WTC11 (cell line): ENCODE data around the gene MYO9A. TPM values are rescaled to one million over a fixed set of nuclear protein-coding genes. Genes with fewer than 3 reads are reported as not detected.

ENCODE experiments used
- ATAC-seq: fragments of 200-7000 bp; cut with Tn5 transposase; 2 replicates; pipeline ENCODE4 v1.10.0; 2021; ENCODE audit warnings: mild to moderate bottlenecking, moderate library complexity
- CTCF ChIA-PET: fragments of 300-600 bp; sonication (Branson Sonifier 250); formaldehyde crosslinking; loops from one replicate; lab custom pipeline; 2021; ENCODE audit warnings: antibody characterized with exemption; lab: Charles Lee
- POLR2A ChIA-PET: fragments of 350-600 bp; sonication (Branson Sonifier 250); formaldehyde crosslinking; loops from one replicate; lab custom pipeline; 2021; ENCODE audit warnings: antibody characterized with exemption; lab: Charles Lee
- DNase-seq: peaks from one replicate; pipeline ENCODE4 v3.0.0; 2021; ENCODE audit warnings: low spot score
- H3K27ac Mint-ChIP-seq: 2 replicates; pipeline ENCODE4 v1.8.0; 2021; ENCODE audit warnings: mixed read lengths
- H3K27me3 Mint-ChIP-seq: 2 replicates; pipeline ENCODE4 v1.8.0; 2021; ENCODE audit warnings: low read depth, mild to moderate bottlenecking, moderate library complexity, mixed read lengths
- H3K36me3 Mint-ChIP-seq: 2 replicates; pipeline ENCODE4 v1.8.0; 2021; ENCODE audit warnings: mixed read lengths
- H3K4me1 Mint-ChIP-seq: 2 replicates; pipeline ENCODE4 v1.8.0; 2022; ENCODE audit warnings: mixed read lengths
- H3K4me3 Mint-ChIP-seq: 2 replicates; pipeline ENCODE4 v1.8.0; 2021; ENCODE audit warnings: mild to moderate bottlenecking, moderate library complexity, mixed read lengths
- H3K9me3 Mint-ChIP-seq: 2 replicates; pipeline ENCODE4 v1.8.0; 2021; ENCODE audit warnings: mixed read lengths
- CREM ChIP-seq: sonication (generic); formaldehyde crosslinking; IDR thresholded peaks from 2 replicates; pipeline ENCODE4 v1.8.1; 2022; ENCODE audit warnings: mild to moderate bottlenecking, missing genetic modification reagents, moderate library complexity
- ELF4 ChIP-seq: sonication (generic); formaldehyde crosslinking; IDR thresholded peaks from 2 replicates; pipeline ENCODE4 v1.8.1; 2022; ENCODE audit warnings: low read depth, mild to moderate bottlenecking, moderate library complexity, missing genetic modification reagents
- FOXJ3 ChIP-seq: sonication (generic); formaldehyde crosslinking; IDR thresholded peaks from 2 replicates; pipeline ENCODE4 v1.9.0; 2021; ENCODE audit warnings: missing genetic modification reagents, mild to moderate bottlenecking, borderline replicate concordance
- JAZF1 ChIP-seq: fragments of 250-450 bp; sonication (Bioruptor Pico); IDR thresholded peaks from 2 replicates; pipeline ENCODE4 v1.9.0; 2021; ENCODE audit warnings: moderate library complexity, mild to moderate bottlenecking, inconsistent platforms
- KAT7 ChIP-seq: sonication (generic); formaldehyde crosslinking; IDR thresholded peaks from 2 replicates; pipeline ENCODE4 v1.8.1; 2023; ENCODE audit warnings: missing genetic modification reagents, mild to moderate bottlenecking, borderline replicate concordance
- OVOL2 ChIP-seq: fragments of 250-450 bp; sonication (Bioruptor Pico); IDR thresholded peaks from 2 replicates; pipeline ENCODE4 v1.9.0; 2021; ENCODE audit warnings: mild to moderate bottlenecking, borderline replicate concordance
- SMAD4 ChIP-seq: sonication (generic); formaldehyde crosslinking; IDR thresholded peaks from 2 replicates; pipeline ENCODE4 v1.8.0; 2022; ENCODE audit warnings: mild to moderate bottlenecking, missing genetic modification reagents
- TEAD1 ChIP-seq: sonication (generic); formaldehyde crosslinking; IDR thresholded peaks from 2 replicates; pipeline ENCODE4 v1.8.0; 2022; ENCODE audit warnings: mild to moderate bottlenecking, missing genetic modification reagents
- TEAD4 ChIP-seq: sonication (generic); formaldehyde crosslinking; IDR thresholded peaks from 2 replicates; pipeline ENCODE4 v1.8.0; 2022; ENCODE audit warnings: mild to moderate bottlenecking, missing genetic modification reagents
- ZNF121 ChIP-seq: sonication (generic); formaldehyde crosslinking; IDR thresholded peaks from 2 replicates; pipeline ENCODE4 v1.8.0; 2023; ENCODE audit warnings: missing genetic modification reagents
- ZNF232 ChIP-seq: sonication (generic); formaldehyde crosslinking; IDR thresholded peaks from 2 replicates; pipeline ENCODE4 v1.8.0; 2022; ENCODE audit warnings: mild to moderate bottlenecking, missing genetic modification reagents
- ZNF317 ChIP-seq: sonication (generic); formaldehyde crosslinking; IDR thresholded peaks from 2 replicates; pipeline ENCODE4 v1.8.1; 2023; ENCODE audit warnings: low read depth, mild to moderate bottlenecking, moderate library complexity, missing genetic modification reagents, borderline replicate concordance
- ZNF532 ChIP-seq: fragments of 250-450 bp; sonication (Bioruptor Pico); IDR thresholded peaks from 2 replicates; pipeline ENCODE4 v1.9.0; 2021; ENCODE audit warnings: mild to moderate bottlenecking, borderline replicate concordance
- total RNA-seq: library from RNA; stranded (reverse); gene quantifications from 3 replicates; pipeline ENCODE4 v1.2.3, GENCODE V29; 2021
- TF ChIP-seq, protein P1 (sequence below): sonication (generic); formaldehyde crosslinking; IDR thresholded peaks from 2 replicates; pipeline ENCODE4 v1.8.0; 2023; ENCODE audit warnings: missing genetic modification reagents, mild to moderate bottlenecking, borderline replicate concordance
- TF ChIP-seq, protein P2 (sequence below): sonication (generic); formaldehyde crosslinking; IDR thresholded peaks from 2 replicates; pipeline ENCODE4 v1.8.1; 2023; ENCODE audit warnings: mild to moderate bottlenecking, moderate library complexity, missing genetic modification reagents
- TF ChIP-seq, protein P3 (sequence below): sonication (generic); formaldehyde crosslinking; IDR thresholded peaks from 2 replicates; pipeline ENCODE4 v1.8.1; 2022; ENCODE audit warnings: mild to moderate bottlenecking, missing genetic modification reagents, moderate library complexity, borderline replicate concordance
- TF ChIP-seq, protein P4 (sequence below): sonication (generic); formaldehyde crosslinking; IDR thresholded peaks from 2 replicates; pipeline ENCODE4 v1.8.1; 2023; ENCODE audit warnings: mild to moderate bottlenecking, missing genetic modification reagents

Gene MYO9A
- total RNA-seq, 1 experiment from 2014 or later = 23.5 TPM

DNA sequence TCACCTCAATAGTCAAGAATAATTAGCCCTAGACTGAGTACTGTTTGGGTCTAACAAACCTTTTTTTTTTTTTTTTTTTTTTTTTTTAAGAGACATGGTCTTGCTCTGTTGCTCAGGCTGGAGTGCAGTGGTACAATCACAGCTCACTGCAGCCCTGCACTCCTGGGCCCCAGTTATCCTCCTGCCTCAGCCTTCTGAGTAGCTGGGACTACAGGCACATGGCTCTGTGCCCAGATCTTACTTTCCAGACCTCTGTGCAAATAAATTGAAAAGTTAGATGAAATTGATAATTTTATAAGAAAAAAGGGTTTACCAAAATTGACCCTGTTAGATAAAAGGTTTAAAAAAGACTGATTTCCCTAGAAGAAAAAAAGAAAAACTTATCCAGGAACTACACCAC lies 228.6 kb downstream of the MYO9A start:
- POLR2A ChIA-PET = no interaction called here
- Mint-ChIP-seq H3K4me1 (peaks cover 9% of the 10 kb centered on the region), H3K4me3 (no peak overlapping the region), H3K9me3 (no peaks in the 10 kb centered on the region), H3K36me3 (no peaks in the 10 kb centered on the region; the same call in 1 of the 2 replicates), H3K27ac (no peak overlapping the region), H3K27me3 (no peaks in the 10 kb centered on the region)
- ATAC-seq = no peak
- DNase-seq = no peak
- TF ChIP-seq, protein P1, sequence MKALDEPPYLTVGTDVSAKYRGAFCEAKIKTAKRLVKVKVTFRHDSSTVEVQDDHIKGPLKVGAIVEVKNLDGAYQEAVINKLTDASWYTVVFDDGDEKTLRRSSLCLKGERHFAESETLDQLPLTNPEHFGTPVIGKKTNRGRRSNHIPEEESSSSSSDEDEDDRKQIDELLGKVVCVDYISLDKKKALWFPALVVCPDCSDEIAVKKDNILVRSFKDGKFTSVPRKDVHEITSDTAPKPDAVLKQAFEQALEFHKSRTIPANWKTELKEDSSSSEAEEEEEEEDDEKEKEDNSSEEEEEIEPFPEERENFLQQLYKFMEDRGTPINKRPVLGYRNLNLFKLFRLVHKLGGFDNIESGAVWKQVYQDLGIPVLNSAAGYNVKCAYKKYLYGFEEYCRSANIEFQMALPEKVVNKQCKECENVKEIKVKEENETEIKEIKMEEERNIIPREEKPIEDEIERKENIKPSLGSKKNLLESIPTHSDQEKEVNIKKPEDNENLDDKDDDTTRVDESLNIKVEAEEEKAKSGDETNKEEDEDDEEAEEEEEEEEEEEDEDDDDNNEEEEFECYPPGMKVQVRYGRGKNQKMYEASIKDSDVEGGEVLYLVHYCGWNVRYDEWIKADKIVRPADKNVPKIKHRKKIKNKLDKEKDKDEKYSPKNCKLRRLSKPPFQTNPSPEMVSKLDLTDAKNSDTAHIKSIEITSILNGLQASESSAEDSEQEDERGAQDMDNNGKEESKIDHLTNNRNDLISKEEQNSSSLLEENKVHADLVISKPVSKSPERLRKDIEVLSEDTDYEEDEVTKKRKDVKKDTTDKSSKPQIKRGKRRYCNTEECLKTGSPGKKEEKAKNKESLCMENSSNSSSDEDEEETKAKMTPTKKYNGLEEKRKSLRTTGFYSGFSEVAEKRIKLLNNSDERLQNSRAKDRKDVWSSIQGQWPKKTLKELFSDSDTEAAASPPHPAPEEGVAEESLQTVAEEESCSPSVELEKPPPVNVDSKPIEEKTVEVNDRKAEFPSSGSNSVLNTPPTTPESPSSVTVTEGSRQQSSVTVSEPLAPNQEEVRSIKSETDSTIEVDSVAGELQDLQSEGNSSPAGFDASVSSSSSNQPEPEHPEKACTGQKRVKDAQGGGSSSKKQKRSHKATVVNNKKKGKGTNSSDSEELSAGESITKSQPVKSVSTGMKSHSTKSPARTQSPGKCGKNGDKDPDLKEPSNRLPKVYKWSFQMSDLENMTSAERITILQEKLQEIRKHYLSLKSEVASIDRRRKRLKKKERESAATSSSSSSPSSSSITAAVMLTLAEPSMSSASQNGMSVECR = no peak
- TF ChIP-seq, protein P2, sequence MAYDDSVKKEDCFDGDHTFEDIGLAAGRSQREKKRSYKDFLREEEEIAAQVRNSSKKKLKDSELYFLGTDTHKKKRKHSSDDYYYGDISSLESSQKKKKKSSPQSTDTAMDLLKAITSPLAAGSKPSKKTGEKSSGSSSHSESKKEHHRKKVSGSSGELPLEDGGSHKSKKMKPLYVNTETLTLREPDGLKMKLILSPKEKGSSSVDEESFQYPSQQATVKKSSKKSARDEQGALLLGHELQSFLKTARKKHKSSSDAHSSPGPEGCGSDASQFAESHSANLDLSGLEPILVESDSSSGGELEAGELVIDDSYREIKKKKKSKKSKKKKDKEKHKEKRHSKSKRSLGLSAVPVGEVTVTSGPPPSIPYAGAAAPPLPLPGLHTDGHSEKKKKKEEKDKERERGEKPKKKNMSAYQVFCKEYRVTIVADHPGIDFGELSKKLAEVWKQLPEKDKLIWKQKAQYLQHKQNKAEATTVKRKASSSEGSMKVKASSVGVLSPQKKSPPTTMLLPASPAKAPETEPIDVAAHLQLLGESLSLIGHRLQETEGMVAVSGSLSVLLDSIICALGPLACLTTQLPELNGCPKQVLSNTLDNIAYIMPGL (CRISPR knock-in tag) = no peak
- TF ChIP-seq JAZF1 (no peak), TEAD4 (CRISPR knock-in tag) (no peak), ELF4 (no peak), ZNF532 (CRISPR knock-in tag) (no peak), CREM (CRISPR knock-in tag) (no peak), ZNF232 (no peak)
- TF ChIP-seq, all 79 proteins: peak for 0
- CTCF ChIA-PET = no interaction called here

- Mint-ChIP-seq H3K4me1 (peaks cover 14% of the 10 kb centered on the region), H3K27me3 (no peaks in the 10 kb centered on the region), H3K36me3 (no peaks in the 10 kb centered on the region; the same call in 1 of the 2 replicates)
Observed at GRCh38 chr15:71888797-71889196, 229.2 kb downstream of the MYO9A start.

More at GRCh38 chr15:71888797-71889196, 229.2 kb downstream of the MYO9A start:
- POLR2A ChIA-PET = no interaction called here
- TF ChIP-seq KAT7 = no peak
- no peak for TF ChIP-seq FOXJ3 (CRISPR knock-in tag)
- TF ChIP-seq, protein P3, sequence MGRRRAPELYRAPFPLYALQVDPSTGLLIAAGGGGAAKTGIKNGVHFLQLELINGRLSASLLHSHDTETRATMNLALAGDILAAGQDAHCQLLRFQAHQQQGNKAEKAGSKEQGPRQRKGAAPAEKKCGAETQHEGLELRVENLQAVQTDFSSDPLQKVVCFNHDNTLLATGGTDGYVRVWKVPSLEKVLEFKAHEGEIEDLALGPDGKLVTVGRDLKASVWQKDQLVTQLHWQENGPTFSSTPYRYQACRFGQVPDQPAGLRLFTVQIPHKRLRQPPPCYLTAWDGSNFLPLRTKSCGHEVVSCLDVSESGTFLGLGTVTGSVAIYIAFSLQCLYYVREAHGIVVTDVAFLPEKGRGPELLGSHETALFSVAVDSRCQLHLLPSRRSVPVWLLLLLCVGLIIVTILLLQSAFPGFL (CRISPR knock-in tag) = no peak
- TF ChIP-seq SMAD4 (CRISPR knock-in tag) = no peak
- TF ChIP-seq ZNF317 (CRISPR knock-in tag) = no peak
- no peak for TF ChIP-seq ZNF121 (CRISPR knock-in tag)
- no peak for TF ChIP-seq OVOL2 (CRISPR knock-in tag)
- no peak for TF ChIP-seq TEAD1
- TF ChIP-seq, protein P4, sequence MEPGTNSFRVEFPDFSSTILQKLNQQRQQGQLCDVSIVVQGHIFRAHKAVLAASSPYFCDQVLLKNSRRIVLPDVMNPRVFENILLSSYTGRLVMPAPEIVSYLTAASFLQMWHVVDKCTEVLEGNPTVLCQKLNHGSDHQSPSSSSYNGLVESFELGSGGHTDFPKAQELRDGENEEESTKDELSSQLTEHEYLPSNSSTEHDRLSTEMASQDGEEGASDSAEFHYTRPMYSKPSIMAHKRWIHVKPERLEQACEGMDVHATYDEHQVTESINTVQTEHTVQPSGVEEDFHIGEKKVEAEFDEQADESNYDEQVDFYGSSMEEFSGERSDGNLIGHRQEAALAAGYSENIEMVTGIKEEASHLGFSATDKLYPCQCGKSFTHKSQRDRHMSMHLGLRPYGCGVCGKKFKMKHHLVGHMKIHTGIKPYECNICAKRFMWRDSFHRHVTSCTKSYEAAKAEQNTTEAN (CRISPR knock-in tag) = no peak
- H3K9me3 Mint-ChIP-seq = no peaks in the 10 kb centered on the region
- H3K27ac Mint-ChIP-seq = no peak overlapping the region
- DNase-seq = no peak
- CTCF ChIA-PET = no interaction called here
- ATAC-seq = no peak
- H3K4me3 Mint-ChIP-seq = no peak overlapping the region
